HL-60 (cell line): ENCODE data around the gene PDZD8.

Experiments used
- POLR2AphosphoS5 ChIP-seq: IDR thresholded peaks from 2 replicates; pipeline ENCODE4 v1.6.1; 2012; ENCODE audit warnings: low read depth
- REST ChIP-seq: IDR thresholded peaks from 2 replicates; pipeline ENCODE4 v1.6.1; 2012; ENCODE audit warnings: low read depth; ENCODE audit not compliant: insufficient replicate concordance

- TF ChIP-seq POLR2AphosphoS5 = no peak
- no peak for TF ChIP-seq REST
Measured at GRCh38 chr10:117300671-117301070, 74.6 kb downstream of the PDZD8 start.
